ENCODE data around the gene TLR8.

The TLR8 gene

DNA sequence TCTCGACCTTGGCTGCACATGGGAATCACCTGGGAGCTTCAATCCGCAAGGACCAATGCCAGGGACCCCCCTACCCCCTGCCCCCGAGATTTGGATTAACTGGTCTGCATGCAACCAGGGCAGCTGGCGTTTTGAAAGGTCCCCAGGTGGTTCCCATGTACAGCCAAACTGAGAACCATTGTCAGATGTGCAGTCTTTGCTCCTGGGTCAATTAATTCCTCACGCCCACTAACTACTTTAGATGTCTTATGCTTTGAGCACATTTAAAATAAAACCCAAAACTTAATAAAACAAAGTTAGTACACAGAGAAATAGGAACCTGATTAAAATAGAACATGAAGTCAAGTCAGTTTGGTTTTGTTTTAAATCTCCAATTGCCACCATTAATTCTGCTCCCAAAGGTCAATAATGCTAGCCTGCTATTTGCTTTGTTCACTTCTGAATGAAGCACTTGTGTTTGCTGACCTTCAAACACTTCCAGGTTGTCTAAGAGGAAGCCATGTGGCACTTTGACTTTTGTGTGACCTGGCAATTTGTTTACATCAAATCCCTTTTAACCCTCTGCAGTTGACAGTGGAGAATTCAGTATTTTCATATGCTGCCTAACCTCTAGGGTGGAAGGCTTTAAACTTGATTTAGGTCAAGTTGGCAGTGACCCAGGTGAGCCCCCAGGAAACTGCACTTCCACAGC, 41.3 kb downstream of the TLR8 start:
- no peaks in the 10 kb centered on the region for H3K36me3 ChIP-seq (ENCODE audit: control insufficient read depth, insufficient read depth, low read length)
- DNase-seq (ENCODE audit: extremely low read depth, insufficient read length) = no peak
- H3K4me3 ChIP-seq (replicated peaks; ENCODE audit: low read depth, low read length) = no peak overlapping the region
- H3K27me3 ChIP-seq (replicated peaks; ENCODE audit: control insufficient read depth, insufficient read depth, low read length) = no peaks in the 10 kb centered on the region
- TF ChIP-seq CTCF (IDR thresholded peaks at IDR 0.05; ENCODE audit: insufficient read depth, low read length, poor library complexity, severe bottlenecking) = no peak

DNA sequence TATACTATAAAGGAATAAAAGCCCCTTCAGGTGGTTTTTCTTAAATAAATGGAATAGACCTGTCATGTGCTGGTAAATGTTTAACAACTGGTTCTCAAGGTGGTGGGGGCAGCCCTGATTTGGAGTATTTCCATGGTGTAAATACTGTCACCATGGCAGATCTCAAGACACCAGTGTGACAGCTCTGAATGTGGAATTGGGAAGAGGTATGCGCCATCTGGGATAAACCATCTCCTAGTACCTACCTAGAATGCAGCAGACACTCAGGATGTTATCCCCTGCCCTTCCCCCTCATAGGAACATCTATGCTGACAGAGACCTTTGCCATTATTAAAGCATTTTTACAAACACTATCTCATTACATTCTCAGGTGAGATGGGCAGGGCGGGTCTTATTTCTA, 42.1 kb downstream of the TLR8 start:
- TF ChIP-seq CTCF (IDR thresholded peaks at IDR 0.05; ENCODE audit: insufficient read depth, low read length, poor library complexity, severe bottlenecking) = no peak
- no peaks in the 10 kb centered on the region for H3K36me3 ChIP-seq (ENCODE audit: control insufficient read depth, insufficient read depth, low read length)
- no peak overlapping the region for H3K4me3 ChIP-seq (replicated peaks; ENCODE audit: low read depth, low read length)
- no peak for DNase-seq (ENCODE audit: extremely low read depth, insufficient read length)
- H3K27me3 ChIP-seq (replicated peaks; ENCODE audit: control insufficient read depth, insufficient read depth, low read length) = no peaks in the 10 kb centered on the region

GRCh38 chrX:12949205-12949926, 42.9 kb downstream of the TLR8 start:
- no peak for TF ChIP-seq CTCF (IDR thresholded peaks at IDR 0.05; ENCODE audit: insufficient read depth, low read length, poor library complexity, severe bottlenecking)
- H3K36me3 ChIP-seq (ENCODE audit: control insufficient read depth, insufficient read depth, low read length) = no peaks in the 10 kb centered on the region
- 0 out of 2 replicates have a peak overlapping the region, but pooled peaks have one; percentile 3 for H3K4me3 ChIP-seq (replicated peaks; ENCODE audit: low read depth, low read length)
- no peaks in the 10 kb centered on the region for H3K27me3 ChIP-seq (replicated peaks; ENCODE audit: control insufficient read depth, insufficient read depth, low read length)
- no peak for DNase-seq (ENCODE audit: extremely low read depth, insufficient read length)

- H3K36me3 ChIP-seq (ENCODE audit: control insufficient read depth, insufficient read depth, low read length) = no peaks in the 10 kb centered on the region
- H3K4me3 ChIP-seq (replicated peaks; ENCODE audit: low read depth, low read length) = peak overlapping the region; percentile 29
- no peak for TF ChIP-seq CTCF (IDR thresholded peaks at IDR 0.05; ENCODE audit: insufficient read depth, low read length, poor library complexity, severe bottlenecking)
- no peaks in the 10 kb centered on the region for H3K27me3 ChIP-seq (replicated peaks; ENCODE audit: control insufficient read depth, insufficient read depth, low read length)
- DNase-seq (ENCODE audit: extremely low read depth, insufficient read length) = peak; percentile 77
Measured at GRCh38 chrX:12949927-12950656, 43.7 kb downstream of the TLR8 start.

- H3K4me3 ChIP-seq (replicated peaks; ENCODE audit: low read depth, low read length) = peak overlapping the region; percentile 29
- peak; percentile 93 for TF ChIP-seq CTCF (IDR thresholded peaks at IDR 0.05; ENCODE audit: insufficient read depth, low read length, poor library complexity, severe bottlenecking)
- DNase-seq (ENCODE audit: extremely low read depth, insufficient read length) = peak; percentile 81
- H3K36me3 ChIP-seq (ENCODE audit: control insufficient read depth, insufficient read depth, low read length) = no peaks in the 10 kb centered on the region
- H3K27me3 ChIP-seq (replicated peaks; ENCODE audit: control insufficient read depth, insufficient read depth, low read length) = no peaks in the 10 kb centered on the region
Measured at GRCh38 chrX:12950851-12951594, 44.6 kb downstream of the TLR8 start.
